Endothelial cell of hepatic sinusoid (primary cell): ENCODE measurements around the gene ALDH18A1.
"Not testable (repeated sequence)": the region's sequence is repeated elsewhere in the genome, so short reads cannot be mapped to it uniquely, and the experiment has no call there.

ENCODE experiments used
- in situ Hi-C: cut with HindIII; loops from 2 replicates; pipeline ENCODE4 v1.10.0; 2017; ENCODE audit warnings: low sequenced_read_pairs

The ALDH18A1 gene

GRCh38 chr10:95651346-95652060 is 5.0 kb downstream of the ALDH18A1 start:
- in situ Hi-C loops, result no loop called here

DNA sequence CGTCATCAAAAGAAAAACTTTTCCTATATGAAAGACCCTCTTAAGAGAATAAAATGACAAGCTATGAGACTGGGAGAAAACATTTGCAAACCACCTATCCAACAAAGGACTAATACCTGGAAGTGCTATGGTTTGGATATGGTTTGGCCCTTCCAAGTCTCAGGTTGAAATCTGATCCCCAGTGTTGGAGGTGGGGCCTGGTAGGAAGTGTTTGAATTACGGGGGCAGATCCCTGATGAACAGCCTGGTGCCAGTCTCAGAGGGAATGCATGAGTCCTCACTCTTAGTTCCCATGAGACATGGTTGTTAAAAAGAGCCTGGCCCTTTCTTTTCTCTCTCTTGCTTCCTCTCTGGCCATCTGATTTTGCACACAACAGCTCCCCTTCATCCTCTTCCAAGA is 6.3 kb downstream of the ALDH18A1 start:
- in situ Hi-C loops, result no loop called here

DNA sequence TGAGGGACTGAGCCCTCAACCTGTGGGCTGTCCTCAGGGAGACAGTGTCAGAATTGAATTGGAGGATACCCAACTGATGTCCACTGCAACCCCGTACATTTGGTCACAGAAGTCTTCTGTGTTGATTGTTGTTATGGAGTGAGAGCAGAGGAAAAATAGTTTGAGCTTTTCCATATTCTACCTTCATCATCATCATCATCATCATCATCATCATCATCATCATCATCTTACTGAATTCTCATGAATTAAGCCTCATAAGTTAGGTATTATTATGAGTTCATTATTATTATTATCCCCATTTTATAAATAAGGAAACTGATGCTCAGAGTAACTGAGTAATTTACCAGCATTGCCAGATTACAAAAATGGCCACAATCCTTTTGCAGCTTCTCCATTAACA is 8.4 kb downstream of the ALDH18A1 start:
- in situ Hi-C loops, result no loop called here

DNA sequence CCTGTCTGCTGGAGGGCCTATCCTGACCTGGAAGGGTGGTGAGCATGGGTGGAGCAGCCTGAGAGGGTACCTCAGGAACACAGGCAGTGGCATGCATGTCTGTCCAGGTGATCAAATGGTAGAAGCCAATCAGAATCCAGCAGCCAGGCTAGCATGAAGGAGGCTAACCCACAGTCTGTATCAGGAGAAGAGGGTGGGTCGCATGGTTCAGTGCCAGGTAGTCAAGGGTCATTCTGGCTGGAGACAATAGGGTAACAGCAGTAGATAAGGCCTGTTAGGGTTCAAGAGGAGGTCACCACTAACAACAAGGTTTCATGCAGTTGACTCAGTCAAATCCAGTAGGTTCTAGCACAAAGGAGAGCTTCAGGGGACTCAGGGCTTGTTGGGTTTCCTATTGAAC is 10.4 kb downstream of the ALDH18A1 start:
- in situ Hi-C loops, result no loop called here

DNA sequence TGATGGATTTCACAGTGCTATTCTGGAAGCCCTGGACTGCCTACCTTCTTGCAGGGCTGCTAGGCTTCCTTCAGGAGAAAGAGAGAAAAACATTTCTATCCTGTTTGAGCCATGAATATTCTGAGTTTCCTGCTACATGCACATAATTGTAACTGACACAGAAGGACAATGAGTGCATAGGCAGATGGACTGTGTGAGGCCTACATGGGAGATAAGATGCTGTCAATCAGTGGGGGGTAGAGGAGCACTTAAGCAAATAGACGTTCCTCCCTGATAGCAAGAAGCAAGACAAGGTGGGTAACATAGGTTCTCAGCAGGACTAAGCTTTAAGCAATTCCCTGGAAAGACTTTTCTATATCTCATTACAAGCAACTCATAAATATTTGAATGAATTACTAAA is 11.6 kb downstream of the ALDH18A1 start:
- in situ Hi-C loops, result no loop called here

DNA sequence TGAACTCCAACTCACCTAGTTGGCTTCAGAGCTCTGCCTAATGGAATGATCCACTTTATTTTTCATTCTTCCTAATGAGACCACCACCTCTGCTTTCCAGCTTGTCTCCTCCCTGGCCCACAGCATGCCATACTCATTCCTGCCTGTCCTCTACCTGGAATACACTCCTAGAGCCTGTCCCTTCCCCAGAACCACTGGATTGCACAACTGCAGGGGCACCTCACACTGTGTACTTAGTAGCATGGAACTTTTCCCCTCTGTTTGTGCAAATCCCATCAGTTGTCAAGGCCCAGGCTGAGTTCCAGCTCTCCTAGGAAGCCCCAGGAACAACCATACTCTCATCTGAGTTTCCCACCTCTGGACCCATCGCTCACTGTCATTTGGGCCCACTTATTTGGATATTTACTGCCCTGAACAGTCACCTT is 15.6 kb downstream of the ALDH18A1 start:
- in situ Hi-C loops, result no loop called here

- in situ Hi-C loops, result no loop called here
Observed at GRCh38 chr10:95637911-95638310, 18.6 kb downstream of the ALDH18A1 start.

- in situ Hi-C loops, result no loop called here
Observed at GRCh38 chr10:95637140-95637539, 19.4 kb downstream of the ALDH18A1 start.

DNA sequence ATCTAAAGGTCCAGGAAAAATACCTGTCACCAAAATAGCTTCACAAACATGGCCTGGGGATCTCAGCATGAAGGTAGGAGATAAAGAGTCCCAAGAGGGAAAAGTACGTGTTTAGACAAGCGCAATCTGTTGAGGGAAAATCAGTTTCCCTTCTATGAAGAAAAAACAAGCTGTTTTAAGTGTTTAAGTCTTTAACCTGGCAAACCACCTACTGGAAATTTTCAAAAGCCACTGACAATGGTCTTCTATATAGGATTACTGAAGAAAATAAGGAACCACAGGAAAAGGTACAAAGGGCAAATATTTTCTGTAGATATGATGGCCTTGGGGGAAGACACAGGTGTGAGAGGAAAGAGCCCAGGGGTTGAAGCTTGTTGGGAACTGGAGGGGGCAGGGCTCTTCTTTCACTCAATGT is 21.2 kb downstream of the ALDH18A1 start:
- in situ Hi-C loops, result no loop called here

- in situ Hi-C loops, result no loop called here
Observed at GRCh38 chr10:95628786-95629185, 27.7 kb downstream of the ALDH18A1 start.

- in situ Hi-C loops, result no loop called here
Observed at GRCh38 chr10:95626500-95626899, 30.0 kb downstream of the ALDH18A1 start.

DNA sequence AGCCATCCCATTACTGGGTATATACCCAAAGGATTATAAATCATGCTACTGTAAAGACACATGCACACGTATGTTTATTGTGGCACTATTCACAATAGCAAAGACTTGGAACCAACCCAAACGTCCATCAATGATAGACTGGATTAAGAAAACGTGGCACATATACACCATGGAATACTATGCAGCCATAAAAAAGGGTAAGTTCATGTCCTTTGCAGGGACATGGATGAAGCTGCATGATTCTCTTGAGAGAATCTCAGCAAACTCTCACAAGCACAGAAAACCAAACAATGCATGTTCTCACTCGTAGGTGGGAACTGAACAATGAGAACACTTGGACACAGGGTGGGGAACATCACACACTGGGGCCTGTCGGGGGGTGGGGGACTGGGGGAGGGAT is 36.1 kb downstream of the ALDH18A1 start:
- in situ Hi-C loops, result not testable (repeated sequence)

DNA sequence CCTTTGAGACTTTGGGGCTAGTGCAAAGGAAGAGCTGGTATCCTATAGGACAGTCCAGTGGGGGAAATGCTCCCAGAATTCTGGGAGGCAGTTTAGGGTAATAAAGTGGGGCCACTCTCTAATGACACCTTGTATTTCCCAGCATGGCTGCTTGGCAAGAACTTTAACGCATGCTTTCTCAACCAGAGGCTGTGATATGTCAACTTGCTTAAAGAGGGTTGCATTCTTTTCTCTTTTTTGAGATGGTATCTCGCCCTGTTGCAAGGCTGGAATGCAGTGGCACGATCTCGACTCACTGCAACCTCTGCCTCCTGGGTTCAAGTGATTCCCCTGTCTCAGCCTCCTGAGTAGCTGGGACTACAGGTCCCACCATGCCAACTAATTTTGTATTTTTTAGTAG is 38.4 kb downstream of the ALDH18A1 start:
- in situ Hi-C loops, result no loop called here

DNA sequence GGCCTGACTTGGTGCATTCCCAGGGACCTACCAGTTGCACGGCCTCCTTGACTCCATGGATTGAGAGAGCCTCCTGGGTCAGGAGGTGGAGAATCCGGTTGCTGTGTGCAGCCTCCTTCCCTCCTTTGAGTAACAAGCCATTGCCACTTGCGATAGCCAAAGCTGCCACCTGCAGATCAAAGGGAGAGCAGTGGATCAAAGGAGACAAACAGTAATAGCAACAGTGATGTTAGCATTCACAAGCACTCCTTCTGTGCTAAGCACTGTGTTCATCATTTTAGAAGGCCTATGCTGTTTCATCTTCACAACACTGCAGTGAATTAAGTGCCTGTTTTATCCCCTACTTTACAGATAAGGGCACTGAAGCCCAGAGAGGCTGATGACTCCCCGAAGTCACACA is 40.1 kb downstream of the ALDH18A1 start:
- in situ Hi-C loops, result no loop called here

DNA sequence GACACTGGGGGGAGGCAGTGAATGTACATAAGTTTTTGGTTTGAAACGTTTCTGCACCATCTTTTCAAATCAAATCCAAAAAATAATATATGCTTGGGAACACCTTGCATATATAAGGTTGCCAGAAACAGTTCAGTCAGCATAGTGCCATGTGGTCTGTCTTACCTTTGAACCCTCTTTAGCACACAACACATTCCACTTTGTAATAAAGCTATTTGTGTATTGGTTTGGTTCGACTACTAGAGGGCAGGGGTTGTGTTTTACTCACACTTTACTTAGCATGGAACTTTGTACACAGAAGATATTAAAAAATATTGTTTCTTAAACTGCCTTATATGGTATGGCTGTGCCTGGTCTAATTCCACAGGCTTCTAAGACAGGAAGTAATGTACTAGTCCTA is 43.2 kb downstream of the ALDH18A1 start:
- in situ Hi-C loops, result no loop called here

DNA sequence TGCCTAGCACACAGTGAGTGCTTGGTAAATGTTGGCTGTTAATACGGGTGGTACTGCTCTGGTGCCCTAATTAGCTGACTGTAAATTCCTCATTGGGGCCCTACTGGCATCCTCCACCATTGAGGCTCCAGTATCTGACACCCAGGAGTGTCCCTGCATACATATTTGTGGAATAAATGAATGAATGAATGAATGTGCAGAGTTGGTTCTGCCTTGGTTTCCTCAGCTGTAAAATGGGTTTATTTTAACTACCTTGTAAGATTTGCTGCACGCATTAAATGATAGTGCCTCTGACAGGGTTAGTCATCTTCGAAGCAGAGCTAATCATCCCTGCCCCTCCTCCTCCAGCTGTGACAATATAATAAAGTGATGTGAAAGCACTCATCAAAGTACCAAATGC is 45.8 kb downstream of the ALDH18A1 start:
- in situ Hi-C loops, result no loop called here

GRCh38 chr10:95606922-95607321 is 49.6 kb downstream of the ALDH18A1 start:
- in situ Hi-C loops, result no loop called here

DNA sequence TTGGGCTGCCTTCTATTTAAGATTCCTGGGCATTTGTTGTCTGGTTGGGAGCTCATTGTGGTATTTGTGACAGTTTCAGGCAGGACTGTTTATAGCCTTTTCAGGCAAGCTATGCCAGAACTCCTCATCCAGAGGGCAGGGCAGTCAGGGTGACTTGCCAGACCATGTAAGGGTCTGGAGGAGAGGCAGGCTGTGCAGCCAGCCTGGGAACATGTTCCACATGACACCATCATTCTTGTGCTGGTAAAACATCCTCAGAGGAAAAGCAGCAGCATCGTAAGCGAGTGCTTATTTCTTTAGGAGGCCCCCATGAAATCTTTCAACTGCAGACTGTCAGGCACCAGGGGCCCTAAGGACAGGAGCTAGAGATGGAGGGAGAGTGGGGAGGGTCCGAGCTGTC is 51.3 kb downstream of the ALDH18A1 start:
- in situ Hi-C loops, result no loop called here

- in situ Hi-C loops, result no loop called here
Observed at GRCh38 chr10:95604630-95605029, 51.9 kb downstream of the ALDH18A1 start.

DNA sequence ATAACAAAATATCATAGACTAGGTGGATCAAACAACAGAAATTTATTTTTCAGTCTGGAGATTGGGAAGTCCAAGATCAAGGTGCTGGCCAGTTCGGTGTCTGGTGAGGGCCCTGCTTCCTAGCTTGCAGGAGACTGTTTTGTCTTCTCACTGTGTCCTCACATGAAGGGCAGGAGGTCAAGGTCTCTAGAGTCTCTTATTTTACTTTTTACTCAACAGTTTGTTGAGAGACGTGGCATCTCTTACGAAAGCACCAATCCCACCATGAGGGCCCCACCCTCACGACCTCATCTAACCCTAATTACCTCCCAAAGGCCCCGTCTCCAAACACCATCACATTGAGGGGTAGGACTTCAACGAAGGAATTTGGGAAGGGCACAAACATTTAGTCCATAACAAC is 54.1 kb downstream of the ALDH18A1 start:
- in situ Hi-C loops, result no loop called here

- in situ Hi-C loops, result no loop called here
Observed at GRCh38 chr10:95601116-95601719, 55.3 kb downstream of the ALDH18A1 start.

- in situ Hi-C loops, result no loop called here
Observed at GRCh38 chr10:95600158-95600557, 56.4 kb downstream of the ALDH18A1 start.

DNA sequence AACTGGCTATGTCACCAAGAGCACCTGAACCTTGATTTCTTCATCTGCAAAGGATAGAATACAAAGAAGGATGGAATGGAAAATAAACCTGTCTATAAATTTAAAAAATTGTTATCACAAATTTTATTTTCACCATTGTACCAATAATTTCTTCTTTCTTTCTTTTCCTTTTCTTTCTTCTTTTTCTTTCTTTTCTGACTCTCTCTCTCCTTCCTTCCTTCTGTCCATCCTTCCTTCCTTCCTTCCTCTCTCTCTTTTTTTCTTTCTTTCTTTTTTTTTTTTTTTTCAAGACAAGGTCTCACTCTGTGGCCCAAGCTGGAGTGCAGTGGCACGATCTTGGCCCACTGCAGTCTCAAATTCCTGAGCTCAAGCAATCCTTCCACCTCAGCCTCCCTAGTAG is 58.7 kb downstream of the ALDH18A1 start:
- in situ Hi-C loops, result loop anchor here (25.0 kb wide), 2 partner anchors 185 to 460 kb away; no protein-coding TSS in a partner anchor
